SKM-1 treated with dmso at 0.1 percent for 144 hours (cell line): ENCODE results near the gene TMEM156.

Source experiments
- DNase-seq: peaks from one replicate; lab custom pipeline; 2025; ENCODE audit not compliant: unreplicated experiment; lab: John Stamatoyannopoulos, UW

TMEM156 gene

GRCh38 chr4:39032218-39033085 lies at the start of gene TMEM156:
Gene TMEM156, minus strand, starts transcription at chr4:39032409. Its CDS starts 96 bp downstream, at chr4:39032313.
- peak; percentile 93 for DNase-seq

GRCh38 chr4:39078829-39079228 lies 46.6 kb upstream of the TMEM156 start:
- no peak for DNase-seq

GRCh38 chr4:39068907-39069306 lies 36.7 kb upstream of the TMEM156 start:
- no peak for DNase-seq

- no peak for DNase-seq
Observed at GRCh38 chr4:39067451-39067850, 35.2 kb upstream of the TMEM156 start.

GRCh38 chr4:39067031-39067430 lies 34.8 kb upstream of the TMEM156 start:
- DNase-seq = no peak

- no peak for DNase-seq
Observed at GRCh38 chr4:39066371-39066770, 34.2 kb upstream of the TMEM156 start.

GRCh38 chr4:39063430-39063829 lies 31.2 kb upstream of the TMEM156 start:
- no peak for DNase-seq

GRCh38 chr4:39062770-39063097 lies 30.5 kb upstream of the TMEM156 start:
- no peak for DNase-seq

GRCh38 chr4:39062094-39062769 lies 30.0 kb upstream of the TMEM156 start, which contains the start of gene KLHL5:
Gene KLHL5, plus strand, starts transcription at chr4:39062232. Its CDS starts 421 bp downstream, at chr4:39062653.
- no peak for DNase-seq

- DNase-seq = no peak
Observed at GRCh38 chr4:39061457-39061856, 29.2 kb upstream of the TMEM156 start.

GRCh38 chr4:39056023-39056422 lies 23.8 kb upstream of the TMEM156 start:
- no peak for DNase-seq

- DNase-seq = no peak
Observed at GRCh38 chr4:39054497-39054896, 22.3 kb upstream of the TMEM156 start.

GRCh38 chr4:39053983-39054382 lies 21.8 kb upstream of the TMEM156 start:
- no peak for DNase-seq

- no peak for DNase-seq
Observed at GRCh38 chr4:39051492-39051891, 19.3 kb upstream of the TMEM156 start.

- DNase-seq = no peak
Observed at GRCh38 chr4:39050590-39050989, 18.4 kb upstream of the TMEM156 start.

GRCh38 chr4:39048311-39048710 lies 16.1 kb upstream of the TMEM156 start:
- DNase-seq = no peak

- no peak for DNase-seq
Observed at GRCh38 chr4:39047681-39048080, 15.5 kb upstream of the TMEM156 start.

- DNase-seq = peak; percentile 70
Observed at GRCh38 chr4:39046249-39046648, 14.0 kb upstream of the TMEM156 start.

- DNase-seq = no peak
Observed at GRCh38 chr4:39045827-39046221, 13.6 kb upstream of the TMEM156 start.

- peak; percentile 44 for DNase-seq
Observed at GRCh38 chr4:39044956-39045826, 13.0 kb upstream of the TMEM156 start.

GRCh38 chr4:39044364-39044955 lies 12.3 kb upstream of the TMEM156 start:
- peak; percentile 79 for DNase-seq
